ENCODE data around the gene TRPM5. TPM values are rescaled to one million over a fixed set of nuclear protein-coding genes. Genes with fewer than 3 reads are reported as not detected.
A peak's percentile ranks its signal among the peaks of the same experiment; 100 is the strongest.

Gene TRPM5
- total RNA-seq, 1 donor from 2014 or later, result not detected

DNA sequence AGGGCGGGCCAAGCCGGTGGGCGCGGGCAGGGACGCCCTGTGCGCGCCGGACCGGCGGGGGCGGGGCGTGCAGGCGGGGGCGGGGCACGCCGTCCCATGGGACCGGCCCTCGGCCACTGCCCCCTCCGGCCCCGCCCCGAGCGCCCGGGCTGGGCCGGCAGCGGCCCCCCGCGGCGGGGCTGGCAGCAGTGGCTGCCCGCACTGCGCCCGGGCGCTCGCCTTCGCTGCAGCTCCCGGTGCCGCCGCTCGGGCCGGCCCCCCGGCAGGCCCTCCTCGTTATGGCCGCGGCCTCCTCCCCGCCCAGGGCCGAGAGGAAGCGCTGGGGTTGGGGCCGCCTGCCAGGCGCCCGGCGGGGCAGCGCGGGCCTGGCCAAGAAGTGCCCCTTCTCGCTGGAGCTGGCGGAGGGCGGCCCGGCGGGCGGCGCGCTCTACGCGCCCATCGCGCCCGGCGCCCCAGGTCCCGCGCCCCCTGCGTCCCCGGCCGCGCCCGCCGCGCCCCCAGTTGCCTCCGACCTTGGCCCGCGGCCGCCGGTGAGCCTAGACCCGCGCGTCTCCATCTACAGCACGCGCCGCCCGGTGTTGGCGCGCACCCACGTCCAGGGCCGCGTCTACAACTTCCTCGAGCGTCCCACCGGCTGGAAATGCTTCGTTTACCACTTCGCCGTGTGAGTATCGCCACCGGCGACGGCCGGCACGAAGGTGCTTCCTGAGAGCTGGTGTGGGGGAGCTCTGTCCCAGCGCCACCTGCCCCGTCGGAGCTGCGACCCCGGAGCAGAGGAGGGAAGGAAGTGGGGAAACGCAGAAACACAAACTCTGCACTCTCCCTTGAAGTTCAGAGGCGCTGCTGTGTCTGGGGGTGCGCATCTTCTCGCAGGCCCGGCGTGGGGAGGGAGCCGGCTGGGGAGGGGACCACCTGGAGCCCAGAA, 769 bp upstream of the TRPM5 start, which contains the start of gene KCNQ1:
KCNQ1 (plus strand) TSS at position 188 of the 925 bp plus-strand sequence; CDS start at position 279, 91 bp downstream.
- intact Hi-C loops (cut with DNase I), result loop anchor here (5.0 kb wide), 1 partner anchor 67 kb away; no protein-coding TSS in a partner anchor
- DNase-seq (ENCODE audit: low spot score), result peak; percentile 78

DNA sequence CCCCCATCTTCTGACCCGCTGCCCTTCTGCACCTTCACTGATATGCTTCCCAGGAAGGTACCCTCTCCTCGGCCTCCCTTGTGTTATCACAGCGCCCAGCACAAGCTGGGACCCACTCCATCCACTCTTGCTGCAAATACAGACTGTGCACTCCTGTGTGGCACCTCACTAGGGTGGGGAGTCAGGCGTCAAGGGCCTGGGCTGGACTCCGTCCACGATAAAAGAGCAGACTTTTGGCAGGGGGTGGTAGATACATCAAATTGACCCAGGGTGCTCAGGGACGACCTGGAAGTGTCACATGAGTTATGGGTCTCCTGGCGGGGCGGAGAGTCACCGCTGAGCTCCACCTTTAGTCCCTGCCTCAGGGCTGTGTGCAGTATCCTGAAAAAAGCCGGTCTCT, 908 bp downstream of the TRPM5 start:
- intact Hi-C loops (cut with DNase I), result no loop called here
- peak; percentile 70 for DNase-seq (ENCODE audit: low spot score)

DNA sequence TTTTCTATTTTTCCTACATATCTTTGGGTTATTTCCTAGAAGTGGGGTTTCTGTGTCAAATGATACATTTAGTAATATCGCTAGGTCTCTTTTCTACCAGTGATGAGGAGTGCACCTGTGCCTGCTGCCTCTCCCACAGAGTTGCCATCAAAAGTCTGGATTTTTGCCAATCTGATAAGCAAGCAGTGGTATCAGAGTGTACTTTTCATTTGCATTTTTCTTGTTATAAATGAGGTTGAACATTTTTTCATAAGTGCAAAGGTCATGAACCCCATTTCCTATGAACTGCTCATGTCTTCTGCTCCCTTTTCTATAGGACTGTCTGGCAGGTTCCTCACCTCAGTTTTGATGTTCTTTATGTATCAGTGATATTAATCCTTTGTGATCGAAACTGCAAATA, 1.7 kb downstream of the TRPM5 start:
- DNase-seq (ENCODE audit: low spot score), result no peak
- intact Hi-C loops (cut with DNase I), result no loop called here

GRCh38 chr11:2441171-2441570, 3.1 kb downstream of the TRPM5 start:
- intact Hi-C loops (cut with DNase I), result no loop called here
- no peak for DNase-seq (ENCODE audit: low spot score)

DNA sequence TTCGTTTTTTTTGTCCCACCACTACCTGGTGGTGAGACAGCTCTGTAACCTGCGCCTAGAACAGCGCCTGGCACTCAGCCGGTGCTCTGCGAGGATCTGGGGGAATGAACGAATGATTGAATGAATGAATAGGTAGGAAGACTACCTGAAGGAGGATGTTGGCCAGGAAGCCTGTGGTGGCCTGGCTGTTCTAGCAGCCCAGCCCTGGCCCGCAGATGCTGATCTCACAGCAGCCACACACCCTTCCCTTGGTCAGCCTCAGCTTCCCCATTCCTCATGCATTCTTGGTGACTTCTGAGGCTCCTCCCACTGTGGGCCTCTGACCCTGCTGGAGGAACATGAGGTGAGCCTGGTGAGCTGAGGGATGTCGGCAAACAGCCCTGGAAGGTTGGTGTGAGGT, 3.7 kb downstream of the TRPM5 start:
- intact Hi-C loops (cut with DNase I), result no loop called here
- DNase-seq (ENCODE audit: low spot score), result no peak

- DNase-seq (ENCODE audit: low spot score), result no peak
- intact Hi-C loops (cut with DNase I), result no loop called here
Observed at GRCh38 chr11:2439820-2440219, 4.5 kb downstream of the TRPM5 start.

DNA sequence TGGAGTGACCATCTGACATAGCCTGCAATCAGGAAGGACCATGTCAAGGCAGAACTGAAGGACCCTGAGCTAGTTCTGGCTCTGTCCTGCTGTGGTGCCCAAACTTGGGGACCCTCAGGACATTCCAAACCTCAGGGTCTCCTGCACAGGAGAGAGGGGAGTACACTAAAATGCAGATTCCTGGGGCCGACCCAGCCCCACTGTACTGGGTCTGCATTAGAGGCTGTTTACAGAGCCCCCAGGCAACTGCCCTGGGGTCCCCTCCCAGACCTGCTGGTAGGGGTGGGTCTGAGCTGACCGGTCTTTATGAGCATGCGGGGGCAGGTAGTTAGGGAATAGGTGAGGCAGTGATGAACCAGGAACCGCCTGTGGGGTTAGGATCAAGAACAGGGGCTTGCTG, 6.8 kb downstream of the TRPM5 start:
- no peak for DNase-seq (ENCODE audit: low spot score)
- intact Hi-C loops (cut with DNase I), result no loop called here

DNA sequence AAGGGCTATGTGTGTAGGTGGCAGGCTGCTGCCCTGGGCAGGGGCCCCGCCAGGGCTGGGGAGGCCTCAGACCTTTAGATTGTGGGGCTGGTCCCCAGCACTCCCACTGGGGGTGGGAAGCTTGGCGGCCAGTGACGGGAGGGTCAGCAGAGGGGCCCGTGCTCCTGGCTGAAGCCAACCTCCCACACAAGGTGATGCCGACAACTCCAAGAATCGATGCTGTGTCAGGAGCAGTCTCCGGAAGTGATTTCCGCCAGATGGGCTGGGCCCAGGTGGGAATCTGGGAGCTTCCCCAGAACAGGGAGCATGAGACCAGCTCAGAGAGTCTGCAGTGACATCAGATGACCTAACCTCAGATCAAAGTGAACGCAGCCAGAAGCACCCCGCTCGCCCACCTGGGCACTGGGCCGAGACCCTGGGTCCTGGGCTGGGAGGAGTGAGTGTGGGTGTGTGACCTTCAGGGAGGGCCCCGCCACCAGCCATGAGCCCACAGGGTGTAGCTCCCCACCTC, 7.7 kb downstream of the TRPM5 start:
- intact Hi-C loops (cut with DNase I), result no loop called here
- DNase-seq (ENCODE audit: low spot score), result no peak

- no peak for DNase-seq (ENCODE audit: low spot score)
Observed at GRCh38 chr11:2436013-2436520, 8.2 kb downstream of the TRPM5 start.

GRCh38 chr11:2435288-2436012, 8.9 kb downstream of the TRPM5 start:
- intact Hi-C loops (cut with DNase I), result no loop called here
- DNase-seq (ENCODE audit: low spot score), result no peak

More at GRCh38 chr11:2436013-2436520, 8.2 kb downstream of the TRPM5 start:
- intact Hi-C loops (cut with DNase I), result no loop called here

DNA sequence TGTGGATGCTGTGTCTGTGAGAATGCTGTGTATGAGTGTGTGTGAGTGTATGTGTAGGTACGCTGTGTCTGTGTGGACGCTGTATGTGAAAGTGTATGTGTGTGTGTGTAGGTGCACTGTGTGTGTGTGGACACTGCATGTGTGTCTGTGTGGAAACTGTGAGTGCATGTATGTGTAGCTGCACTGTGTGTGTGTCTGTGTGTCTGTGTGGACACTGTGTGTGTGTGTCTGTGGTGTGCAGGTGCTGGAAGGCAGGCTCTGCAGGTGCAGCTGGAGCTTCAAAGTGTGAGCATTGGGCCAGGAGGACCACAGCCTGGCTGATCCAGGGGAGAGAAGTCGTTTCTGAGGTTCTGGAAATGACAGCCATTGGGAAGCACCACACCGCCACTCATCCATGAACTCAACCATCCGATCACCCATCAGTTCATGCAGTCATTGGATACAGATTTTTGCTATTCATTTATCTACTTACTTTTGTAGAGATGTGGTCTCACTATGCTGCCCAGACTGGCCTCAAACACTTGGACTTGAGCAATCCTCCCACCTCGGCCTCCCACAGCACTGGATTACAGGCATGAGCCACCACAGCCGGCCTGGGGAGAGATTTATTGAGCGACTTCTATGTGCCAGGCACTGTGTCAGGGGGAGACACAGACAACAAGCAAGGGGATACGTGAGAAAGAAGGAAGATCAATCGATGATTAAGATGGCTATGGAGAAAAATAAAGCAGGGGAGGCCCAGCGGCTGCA, 9.6 kb downstream of the TRPM5 start:
- intact Hi-C loops (cut with DNase I), result no loop called here
- no peak for DNase-seq (ENCODE audit: low spot score)

GRCh38 chr11:2434008-2434407, 10.3 kb downstream of the TRPM5 start:
- intact Hi-C loops (cut with DNase I), result no loop called here
- no peak for DNase-seq (ENCODE audit: low spot score)

DNA sequence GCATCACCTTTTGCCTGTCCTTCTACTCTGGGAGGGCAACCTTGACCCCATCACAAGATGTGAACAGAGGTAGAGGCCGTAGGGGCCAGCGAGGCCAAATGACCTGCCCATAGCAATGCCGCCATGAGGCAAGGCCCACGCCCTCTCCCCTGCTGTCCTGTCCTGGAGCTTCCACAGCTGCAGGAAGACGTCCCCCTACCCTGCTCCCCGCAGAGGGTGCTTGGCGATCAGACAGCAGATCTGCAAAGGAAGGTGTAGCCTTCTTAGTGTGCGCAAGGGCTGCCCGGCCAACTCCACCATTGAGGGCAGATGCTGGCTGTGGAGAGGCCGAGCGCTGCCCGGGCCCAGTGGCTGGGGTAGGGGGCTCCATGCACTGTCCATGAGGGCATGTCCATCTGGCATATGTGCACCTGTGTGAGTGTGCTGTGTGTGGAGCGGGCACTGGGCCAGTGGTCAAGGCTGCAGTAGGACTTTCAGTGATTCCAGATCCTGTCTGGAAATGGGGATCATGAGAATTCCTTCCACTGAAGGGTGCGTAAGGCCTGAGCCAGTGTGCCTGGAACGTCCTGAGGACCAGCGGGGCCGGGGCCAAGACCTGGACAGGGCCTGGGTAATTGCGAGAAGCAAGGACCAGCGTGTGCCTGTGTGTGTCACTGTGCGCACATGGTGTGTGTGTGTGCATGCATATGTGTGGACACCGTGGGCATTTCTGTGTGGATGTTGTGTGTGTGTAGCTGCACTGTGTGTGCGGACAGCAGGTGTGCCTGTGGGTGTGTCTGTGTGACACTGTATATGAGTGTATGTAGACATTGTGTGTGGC, 11.0 kb downstream of the TRPM5 start:
- no peak for DNase-seq (ENCODE audit: low spot score)
- intact Hi-C loops (cut with DNase I), result no loop called here

DNA sequence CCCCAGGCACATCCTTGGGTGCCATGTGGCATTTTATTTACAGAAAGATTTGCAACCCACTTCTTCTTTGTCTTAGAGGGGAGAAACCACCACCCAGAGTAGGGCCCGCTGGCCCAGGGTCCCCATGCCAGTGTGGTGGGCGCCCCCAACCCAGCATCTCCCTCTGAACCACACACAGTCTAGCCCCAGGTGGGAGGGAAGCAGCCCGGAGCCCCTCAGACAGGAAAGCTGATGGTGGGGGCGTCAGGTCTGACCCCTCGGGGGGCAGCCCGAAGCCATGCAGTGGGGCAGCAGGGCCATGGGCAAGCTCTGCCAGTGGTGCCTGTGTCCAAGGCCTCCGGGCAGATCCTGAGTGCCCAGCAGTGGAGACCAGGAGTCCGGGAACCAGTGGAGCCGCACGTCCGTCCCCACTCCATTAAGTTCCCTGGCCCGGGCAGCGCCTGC, 11.7 kb downstream of the TRPM5 start:
- DNase-seq (ENCODE audit: low spot score), result no peak
- intact Hi-C loops (cut with DNase I), result no loop called here

DNA sequence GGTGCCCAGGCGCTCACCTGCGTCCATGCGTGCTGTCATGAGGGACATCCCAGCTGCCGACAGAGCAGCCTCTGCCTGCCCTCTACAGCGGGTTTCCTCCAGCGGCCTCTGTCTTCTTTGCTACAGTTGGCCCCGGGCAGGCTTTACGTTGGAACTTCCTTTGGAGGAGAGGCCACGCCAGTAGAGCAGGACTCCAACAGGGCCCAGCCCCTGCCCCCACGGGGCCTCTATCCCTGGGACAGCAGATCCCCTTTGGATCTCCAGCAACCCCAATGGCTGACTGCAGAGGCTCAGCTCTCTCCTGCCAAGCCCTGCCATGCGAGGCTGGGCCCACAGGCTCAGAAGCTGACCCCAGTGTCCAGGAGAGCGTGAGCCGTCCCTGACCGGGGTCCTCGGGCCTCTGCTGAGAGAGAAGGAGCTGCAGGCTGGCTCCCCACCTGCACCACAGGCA, 12.1 kb downstream of the TRPM5 start:
- intact Hi-C loops (cut with DNase I), result no loop called here
- DNase-seq (ENCODE audit: low spot score), result no peak

GRCh38 chr11:2431395-2431794, 12.9 kb downstream of the TRPM5 start:
- no peak for DNase-seq (ENCODE audit: low spot score)
- intact Hi-C loops (cut with DNase I), result no loop called here

GRCh38 chr11:2428322-2428795, 16.0 kb downstream of the TRPM5 start:
- peak; percentile 91 for DNase-seq (ENCODE audit: low spot score)
- intact Hi-C loops (cut with DNase I), result loop anchor here (1.0 to 2.0 kb wide), 2 partner anchors 103 to 460 kb away; no protein-coding TSS in a partner anchor

- DNase-seq (ENCODE audit: low spot score), result no peak
- intact Hi-C loops (cut with DNase I), result loop anchor here (1.0 to 2.0 kb wide), 2 partner anchors 103 to 461 kb away; no protein-coding TSS in a partner anchor
Observed at GRCh38 chr11:2427721-2428321, 16.5 kb downstream of the TRPM5 start.

Data from cardiac septum (tissue), 1 donor.